Measurements from ENCODE around the gene TTC12.

The TTC12 gene

DNA sequence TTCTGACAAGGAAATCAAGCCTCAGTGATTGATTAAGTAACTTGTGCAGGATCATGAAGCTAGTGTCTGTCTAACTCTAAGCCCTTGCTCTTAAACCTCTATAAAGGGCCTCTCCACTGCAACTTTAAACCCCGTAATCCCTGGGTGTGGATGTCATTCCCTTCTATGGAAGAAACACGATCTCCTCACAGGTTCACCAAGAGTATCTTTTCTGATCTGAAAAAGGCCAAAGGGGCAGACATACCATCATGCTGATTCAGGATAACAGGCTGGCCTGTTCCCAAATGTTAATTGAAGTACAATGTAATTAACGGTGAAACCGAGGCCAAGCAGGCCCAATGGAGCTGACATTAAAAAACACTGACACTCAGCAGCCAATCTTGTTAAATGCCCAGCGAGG is 17.1 kb downstream of the TTC12 start:
- no peak for DNase-seq

DNA sequence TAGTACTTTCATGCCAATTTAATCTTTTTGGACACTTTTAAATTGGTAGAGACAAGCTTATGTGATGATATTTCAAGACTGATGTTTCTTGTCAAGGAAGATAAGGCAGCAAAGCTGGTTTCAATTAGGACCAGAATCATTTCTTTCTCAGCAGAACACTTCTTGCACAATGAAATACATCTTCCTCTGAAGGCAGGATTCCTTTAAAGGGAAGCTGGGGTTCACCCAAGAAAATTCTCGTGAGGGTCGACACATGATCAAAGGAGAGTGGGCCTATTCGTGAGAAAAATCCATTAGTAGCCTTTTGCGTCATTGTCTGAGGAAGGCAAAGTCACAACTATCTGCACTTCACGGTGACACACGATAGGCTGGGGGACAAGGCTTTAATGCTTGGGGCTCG is 17.6 kb downstream of the TTC12 start:
- no peak for DNase-seq

DNA sequence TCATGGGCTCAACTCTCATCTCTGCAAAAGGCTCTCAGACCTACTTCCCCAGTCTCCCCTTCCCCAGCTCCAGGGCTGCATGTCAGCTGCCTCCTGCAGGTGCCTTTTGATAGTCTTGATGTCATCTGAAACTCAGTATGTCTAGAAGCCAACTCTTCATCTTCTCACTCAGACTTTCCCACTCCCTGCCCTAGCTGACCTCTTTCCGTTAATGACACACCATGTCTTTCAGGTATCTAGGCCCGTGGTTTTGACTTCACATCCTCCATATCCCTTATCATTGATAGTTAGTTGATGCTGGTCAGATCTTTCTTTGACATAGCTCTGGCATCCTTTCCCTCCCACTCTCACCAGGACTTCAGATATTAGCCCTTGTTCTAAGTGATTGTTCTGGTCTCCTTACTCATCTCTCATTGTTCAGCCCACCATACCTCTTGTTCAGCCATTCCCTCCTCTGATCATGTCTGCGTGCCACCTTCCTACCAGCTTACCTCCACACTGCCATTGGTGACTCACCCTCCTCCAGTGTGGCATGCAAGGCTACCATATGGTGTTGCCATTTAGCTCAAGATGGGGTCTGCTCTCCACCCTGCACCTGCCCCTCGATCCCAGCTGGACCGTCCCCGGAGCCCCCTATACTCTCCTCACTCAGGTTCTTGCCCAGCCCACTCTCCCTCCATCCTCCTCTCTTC is 18.4 kb downstream of the TTC12 start:
- DNase-seq, result no peak

DNA sequence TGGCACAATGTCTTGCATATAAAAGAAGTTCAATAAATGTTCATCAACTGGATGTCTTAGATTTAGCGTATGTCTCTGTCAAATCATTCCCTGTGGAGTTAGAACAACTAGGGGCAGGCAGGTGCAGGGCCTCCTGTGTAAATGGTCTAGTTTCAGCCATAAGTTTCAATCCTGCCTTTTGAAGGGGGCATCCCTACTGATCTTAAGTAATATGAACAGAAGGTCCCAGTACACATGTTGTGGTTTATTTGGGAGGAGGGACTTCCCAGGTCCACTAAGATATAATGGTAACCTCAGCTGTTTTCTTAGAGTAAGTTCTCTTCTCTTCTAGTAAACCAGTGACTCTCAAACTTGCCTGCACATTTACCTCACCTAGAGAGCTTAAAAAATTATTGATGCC is 19.8 kb downstream of the TTC12 start:
- DNase-seq, result no peak

DNA sequence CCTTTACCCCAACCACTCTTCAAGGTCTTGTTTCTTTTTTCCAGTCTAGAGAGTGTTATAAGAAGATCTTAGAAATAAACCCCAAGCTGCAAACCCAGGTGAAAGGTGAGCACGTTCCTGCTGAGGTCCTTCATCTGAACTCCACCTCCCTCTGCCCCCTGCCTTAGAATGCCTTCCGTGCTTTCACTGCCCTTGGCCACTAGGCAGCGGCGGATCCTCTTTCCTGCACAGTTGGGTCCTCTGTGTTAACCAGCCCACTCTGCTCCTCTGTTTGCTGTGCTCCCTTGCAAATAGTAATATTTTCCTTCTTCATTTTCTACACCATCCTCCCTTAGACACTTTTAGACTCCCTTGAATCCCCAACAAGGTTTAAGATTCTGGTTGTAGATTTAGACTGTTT is 24.3 kb downstream of the TTC12 start:
- DNase-seq, result no peak

DNA sequence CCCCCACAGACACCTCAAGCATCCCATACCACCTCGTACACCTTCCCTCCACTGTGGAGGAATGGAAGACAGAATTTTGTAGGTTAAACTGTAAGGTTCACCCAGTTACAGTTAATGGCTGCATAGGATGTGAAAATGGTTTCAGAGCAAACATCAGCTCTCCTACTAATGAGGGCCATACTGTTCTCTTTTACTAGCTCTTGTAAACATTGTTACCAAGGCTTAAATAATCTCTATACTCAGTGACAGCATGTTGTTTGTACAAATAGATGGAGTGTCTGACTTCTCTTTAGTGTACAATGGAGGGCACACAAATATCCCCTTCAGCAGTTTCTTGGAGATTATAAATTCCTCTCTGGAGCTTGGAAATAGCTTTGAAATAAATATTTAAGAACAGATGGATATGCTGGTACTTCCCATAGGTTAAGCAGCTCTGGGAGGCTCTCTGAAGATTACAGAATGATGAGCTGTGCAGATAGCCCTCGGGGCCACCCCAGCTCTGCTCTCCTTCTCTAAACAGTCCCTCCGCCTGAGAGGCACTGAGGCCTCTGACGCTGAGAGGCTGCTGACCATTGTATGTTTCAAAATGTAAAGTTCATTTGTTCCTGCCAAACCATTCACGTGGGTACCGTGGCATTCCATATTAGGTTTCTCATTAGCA is 25.7 kb downstream of the TTC12 start:
- no peak for DNase-seq

DNA sequence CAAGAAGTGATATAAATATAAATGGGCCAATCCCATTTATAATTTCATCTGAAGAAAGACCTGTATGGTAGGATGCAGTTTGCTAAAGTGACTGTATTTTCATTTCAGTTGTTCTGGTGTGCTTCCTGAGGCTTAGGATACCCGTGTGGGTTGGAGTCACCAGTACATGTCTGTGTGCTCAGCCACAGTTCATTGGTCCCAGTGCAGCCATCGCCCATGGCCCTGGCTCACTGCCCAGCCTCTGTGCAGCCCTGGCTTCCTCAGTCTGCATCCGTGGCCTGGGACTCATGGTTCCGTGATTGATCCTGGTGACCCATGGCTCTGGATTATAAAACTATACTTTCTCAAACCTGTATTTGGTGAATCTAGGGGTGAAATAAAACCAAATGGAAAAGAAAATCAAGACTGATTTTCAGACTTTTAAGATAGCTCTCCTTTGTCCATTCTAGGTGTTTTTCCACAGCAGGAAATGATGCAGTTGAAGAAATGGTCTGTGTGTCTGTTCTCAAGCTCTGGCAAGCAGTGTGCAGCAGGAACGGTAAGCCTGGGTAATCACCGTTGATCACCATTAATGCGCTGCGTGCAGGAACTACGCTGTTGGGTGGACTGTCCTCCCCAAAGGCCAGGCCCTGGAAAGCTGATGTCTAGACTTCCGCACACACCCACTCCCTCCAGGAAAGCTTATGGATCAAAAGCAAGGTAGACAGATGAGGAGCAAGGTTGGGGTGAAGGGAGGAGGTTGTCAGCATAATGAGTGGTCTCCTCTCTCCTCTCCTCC is 27.2 kb downstream of the TTC12 start:
- no peak for DNase-seq

DNA sequence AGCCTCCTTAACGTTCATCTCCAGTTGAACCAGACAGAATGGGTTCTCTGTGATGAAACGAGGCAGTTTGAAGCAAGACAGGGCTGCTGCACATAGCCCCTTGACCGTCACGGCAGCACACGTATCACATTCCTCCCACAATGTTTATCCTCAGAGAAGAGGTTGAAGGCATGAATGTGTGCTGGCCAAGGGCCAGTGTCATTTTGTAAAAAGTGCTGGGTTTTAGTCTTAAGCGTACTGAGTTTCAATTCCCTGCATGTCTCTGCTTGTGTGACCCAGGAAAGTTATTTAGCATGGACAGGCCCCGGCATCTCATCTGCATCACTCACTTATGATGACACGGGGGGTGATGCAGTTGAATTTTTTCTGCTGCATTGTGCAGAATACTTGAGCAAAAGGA is 31.6 kb downstream of the TTC12 start:
- DNase-seq, result no peak

DNA sequence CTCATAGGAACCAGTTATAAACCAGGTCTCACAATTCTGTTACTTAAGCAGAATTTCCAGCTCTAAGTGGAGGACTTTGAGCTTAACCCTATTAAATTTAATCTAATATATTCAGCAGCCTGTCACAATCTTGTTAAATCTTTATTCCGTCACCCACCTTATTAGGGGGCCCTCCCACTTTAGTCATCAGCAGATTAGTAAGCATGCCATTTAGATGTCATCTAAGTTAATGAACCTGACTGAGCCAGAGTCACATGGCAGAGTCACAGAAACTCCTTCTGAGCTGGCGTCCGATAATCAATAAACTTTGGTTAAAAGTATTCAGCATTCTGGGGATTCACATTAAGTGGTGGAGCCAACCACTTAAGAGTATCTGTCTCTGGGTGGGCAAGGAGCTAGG is 35.1 kb downstream of the TTC12 start:
- DNase-seq, result no peak

DNA sequence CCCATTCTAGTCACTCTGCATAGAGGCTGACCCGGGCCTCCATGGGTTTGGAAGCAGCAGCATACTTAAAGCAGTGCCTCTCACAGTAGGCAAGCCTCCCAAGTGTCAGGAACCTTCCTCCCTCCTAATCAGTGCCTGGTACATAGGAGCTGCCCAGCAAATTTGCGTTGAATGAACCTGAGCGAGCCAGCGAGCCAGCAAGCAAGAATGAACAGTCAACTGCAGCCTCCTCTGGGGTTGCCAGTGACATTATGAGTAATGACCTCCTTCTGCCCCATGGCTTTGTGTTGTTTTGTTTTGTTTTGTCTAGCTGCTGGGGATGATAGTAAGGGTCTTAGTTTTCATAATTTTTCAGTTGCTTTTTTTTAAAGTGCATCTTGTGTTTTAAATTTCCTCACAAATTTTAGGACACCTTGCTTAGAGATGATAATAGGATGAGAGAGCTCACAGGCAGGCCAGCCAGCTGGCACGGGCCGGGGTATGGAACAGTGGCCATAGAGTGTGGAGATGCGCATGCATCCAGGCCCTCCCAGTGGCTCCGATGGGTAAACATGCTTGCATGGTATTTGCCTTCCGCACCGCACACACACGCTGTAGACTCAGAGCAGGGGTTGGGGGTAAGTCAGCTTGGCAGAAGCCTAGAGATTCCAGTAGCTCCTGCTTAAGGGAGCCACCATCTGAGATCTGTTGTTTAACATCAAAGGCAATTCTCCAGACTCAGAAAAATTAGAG is 36.1 kb downstream of the TTC12 start:
- no peak for DNase-seq

DNA sequence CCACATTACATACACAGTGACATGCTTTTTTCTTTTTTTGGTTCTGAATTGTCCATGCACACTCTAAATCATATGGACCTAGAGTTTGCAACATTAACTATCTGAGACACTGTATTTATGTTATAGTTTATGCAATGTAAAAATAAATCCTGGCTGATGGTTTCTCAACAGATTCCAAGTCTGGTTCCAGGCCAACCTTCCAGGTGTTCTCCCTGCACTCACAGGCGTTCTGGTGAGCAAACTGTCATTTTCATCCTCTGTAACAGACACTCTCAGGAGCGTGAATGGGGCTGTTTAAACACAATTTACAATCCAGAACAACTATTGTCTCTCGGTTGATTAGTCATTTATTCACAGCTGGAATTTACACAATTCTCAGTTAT is 36.7 kb downstream of the TTC12 start:
- no peak for DNase-seq

DNA sequence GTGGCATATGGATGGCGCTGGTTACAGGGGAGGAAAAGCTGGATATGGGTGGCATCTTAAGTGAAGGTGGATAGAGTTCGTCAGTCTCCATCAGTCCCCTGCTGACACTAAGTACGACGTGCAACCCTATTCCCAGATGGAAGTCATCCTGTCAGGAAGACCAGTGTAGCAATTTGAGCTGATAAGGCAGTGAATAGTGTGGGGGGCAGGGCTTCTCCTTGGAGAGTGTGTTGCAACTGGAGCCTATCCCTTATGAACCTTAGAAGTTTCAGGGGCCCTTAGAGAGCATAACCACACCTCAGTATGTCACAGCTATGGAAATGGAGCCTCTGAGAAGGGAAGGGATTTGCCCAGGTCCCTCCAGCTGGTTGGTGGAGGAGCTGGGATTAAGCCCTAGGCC is 37.1 kb downstream of the TTC12 start:
- no peak for DNase-seq

DNA sequence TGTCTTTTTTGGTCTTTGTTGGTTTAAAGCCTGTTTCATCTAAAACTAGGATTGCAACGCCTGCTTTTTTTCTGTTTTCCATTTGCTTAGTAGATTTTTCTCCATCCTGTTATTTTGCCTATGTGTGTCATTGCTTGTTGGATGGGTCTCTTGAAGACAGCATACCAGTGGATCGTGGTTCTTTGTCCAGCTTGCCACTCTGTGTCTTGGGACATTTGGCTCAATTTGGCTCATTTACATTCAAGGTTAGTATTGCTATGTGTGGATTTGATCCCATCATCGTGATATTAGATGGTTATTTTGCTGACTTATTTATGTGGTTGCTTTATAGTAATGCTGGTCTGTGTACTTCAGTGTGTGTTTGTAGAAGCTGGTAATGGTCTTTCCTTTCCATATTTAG is 41.8 kb downstream of the TTC12 start:
- no peak for DNase-seq

DNA sequence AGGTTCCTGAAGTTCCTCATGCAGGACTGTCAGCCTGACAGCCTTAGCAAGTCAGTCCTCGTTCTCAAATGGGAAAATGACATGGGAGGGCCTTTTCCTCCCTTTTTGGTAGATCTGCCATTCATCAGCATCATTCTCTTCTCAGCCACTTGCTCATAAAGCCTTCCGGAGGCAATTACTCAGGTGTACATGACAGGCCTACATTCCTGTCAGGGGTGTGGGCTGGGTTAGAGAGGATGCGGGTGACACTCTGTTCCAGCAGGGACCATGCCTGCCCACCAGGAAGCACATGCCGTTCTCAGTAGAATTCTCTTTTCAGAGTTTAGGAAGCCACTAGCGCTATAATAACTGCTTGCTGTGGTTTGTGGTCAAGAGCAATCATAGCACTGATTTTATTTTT is 49.0 kb downstream of the TTC12 start:
- DNase-seq, result no peak

DNA sequence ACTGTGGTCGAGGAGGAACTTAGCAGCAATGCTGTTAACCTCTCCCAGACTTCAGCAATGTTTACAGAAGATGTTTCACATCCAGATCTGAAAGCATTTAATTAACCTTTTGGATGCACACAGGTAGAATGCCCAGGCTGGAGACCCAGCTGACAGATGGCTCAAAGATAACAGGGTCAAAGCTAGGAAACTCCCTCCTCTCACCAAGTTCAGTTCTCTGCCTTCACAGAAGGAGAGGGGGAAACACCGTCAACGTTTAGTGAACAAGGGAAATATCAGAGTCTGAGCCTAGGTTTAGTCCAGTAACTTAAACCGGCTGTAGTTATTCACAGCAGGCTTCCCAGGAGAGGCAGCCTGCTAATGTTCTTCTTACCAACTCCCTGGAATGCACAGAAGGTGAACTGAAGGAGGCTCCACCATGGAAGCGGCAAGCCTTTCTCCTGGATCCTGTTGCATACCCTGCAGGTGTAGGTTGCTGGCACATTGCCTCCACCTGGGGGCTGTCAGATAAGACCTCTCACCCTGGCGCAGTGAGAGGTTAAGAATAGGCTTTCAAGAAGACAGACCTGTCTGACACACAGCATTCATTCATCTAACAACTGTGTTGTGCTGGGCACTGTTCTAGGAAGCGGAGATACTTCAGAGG is 49.7 kb downstream of the TTC12 start:
- DNase-seq, result no peak

DNA sequence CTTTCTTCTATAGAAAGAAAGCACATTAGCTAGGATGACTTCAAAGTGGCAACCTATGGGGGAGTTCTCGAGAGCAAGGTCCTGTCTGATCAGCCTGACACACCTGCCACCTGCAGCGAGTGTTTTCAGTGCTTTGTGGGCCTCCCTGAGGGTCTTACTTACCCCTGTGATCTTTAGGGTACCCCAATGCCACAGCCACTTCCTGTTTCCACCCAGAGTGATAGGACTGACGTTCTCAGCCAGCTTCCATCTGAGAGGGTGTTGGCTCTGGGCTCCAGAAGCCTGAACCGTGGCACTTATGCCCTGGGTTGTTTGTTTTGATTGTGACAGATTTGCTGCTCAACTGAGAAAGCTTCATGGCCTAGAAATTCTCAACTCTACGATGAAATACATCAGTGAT is 51.5 kb downstream of the TTC12 start:
- no peak for DNase-seq

DNA sequence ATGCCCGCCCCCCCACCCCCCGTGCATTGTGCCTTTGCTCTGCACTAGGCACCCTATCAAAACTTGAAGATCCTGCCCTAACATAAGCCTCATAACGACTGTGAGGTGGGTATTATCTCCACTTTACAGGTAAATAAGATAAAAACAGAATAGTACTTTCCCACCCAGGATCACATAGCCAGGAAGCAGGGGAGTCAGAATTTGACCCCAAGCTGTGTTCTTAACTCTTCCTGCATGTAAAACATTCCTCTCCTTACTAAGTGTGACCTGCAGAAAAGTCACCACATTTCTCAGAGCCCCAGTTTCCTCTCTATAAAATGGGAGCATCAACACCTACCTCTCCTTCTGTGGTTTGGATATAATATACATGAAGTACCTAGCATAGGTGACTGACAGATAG is 55.0 kb downstream of the TTC12 start:
- no peak for DNase-seq

DNA sequence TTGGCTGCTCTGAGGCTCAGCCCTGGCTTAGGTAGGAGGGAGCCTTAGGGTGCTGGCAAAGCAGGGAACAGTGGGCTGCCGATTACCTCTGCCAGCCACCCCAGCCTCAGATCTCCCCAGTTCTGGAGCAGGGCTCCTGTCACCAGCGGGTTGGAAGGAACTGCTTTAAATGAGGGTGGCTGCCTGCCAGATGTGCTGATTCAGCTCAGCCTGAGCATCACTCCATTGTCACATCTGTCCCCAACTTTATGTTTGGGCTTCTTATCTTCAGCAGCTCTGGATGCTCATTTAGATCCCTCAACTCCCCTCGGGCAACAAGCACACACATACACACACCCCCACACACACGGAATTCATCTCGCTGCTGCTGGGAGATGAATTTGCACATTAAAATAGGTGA is 56.3 kb downstream of the TTC12 start:
- no peak for DNase-seq

DNA sequence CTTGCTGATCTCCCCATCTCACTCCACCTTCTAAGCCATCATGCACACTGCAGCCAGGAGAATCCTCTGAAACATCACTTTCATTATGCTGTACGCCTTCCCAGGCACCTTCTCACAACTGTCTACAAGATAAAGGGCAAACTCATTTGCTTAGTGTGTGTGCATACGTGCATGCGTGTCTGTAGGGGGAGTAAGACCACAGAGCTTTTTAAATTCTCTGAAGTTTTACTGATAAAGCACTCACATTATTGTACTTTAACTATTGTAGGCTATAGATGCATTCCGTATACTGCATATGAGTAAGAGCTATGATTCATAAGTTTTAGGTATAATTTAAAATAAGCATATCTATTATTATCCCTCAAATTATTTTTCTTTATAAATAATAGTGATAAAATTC is 57.9 kb downstream of the TTC12 start:
- DNase-seq, result no peak

DNA sequence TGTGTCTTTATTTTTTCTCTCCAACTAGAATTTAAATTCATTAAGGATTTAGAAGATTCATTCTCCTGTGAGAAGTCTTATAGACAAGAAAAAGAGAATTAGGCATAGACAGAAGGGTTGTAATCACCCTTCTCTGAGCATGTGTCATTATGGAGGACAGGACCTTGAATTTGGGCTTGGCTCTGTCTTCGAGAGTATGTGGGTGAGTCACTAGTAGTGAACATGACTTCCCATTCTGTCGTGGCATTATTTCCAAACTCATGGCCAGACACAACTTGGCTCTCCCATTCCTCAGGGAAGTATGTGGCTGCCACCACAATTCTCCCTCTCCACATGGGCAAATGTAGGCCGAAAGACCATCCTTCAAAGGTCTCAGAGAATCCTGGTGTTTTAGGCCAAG is 58.9 kb downstream of the TTC12 start:
- no peak for DNase-seq

DNA sequence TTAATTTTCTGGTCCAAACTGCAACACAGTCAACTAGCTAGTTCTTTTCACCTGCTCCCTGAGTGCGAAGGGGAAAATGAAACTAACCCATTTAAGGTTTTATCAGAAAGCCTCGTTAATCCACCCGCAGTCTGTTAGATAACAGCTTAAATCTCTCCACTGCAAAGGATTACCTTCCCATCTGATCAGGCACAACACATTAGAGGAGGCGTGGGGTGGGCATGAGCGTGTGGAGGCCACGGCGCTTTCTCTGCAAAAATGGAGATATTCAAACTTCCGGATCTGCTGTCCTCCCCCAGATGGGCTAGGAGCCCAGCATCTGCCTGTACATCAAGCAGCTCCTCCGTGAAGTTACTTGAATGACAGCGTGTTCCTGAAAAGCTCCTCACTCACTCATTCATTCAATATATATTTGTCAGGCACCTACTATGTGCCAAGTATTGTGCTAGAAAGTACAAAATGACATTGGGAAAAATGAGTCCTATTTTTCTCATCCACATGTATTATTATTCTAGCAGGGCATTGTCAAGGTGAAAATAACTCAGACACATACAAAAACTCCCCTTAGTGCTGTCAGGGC is 59.7 kb downstream of the TTC12 start:
- no peak for DNase-seq

DNA sequence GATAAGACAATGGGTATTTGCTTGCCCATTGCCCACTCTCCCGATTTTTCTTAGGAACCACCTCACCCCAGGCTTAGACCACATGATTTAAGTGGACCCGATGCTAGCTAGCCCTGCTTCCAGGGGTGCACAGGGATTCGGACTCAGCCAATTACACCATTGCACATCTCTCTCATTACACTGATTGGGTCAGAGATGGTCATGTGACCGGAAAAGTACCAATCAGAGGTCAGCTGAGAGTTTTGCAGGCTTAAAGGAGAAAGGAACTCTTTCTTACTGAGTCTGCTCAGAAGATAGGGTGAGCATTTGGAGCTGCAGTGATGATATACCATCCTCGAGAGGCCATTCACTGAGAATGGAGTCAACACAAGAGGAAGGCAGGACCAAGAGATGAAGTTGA is 61.0 kb downstream of the TTC12 start:
- no peak for DNase-seq

DNA sequence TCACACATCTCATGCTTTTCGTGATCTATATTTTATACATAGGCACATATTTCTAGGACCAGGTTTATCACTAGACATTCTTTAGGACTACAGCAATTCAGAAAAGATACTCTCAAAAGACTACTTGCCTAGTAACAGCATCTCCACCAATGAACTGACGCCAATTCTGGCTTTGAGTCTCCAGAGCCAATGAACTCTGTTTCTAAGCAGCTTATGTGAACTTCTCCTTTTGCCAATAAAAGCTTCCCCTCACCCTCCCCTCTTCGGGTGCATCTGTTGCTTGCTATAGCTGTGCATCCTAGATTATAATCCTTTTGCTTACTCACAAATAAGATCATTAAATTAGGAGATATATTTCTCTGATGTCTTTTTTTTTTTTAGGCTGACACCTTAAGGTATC is 61.8 kb downstream of the TTC12 start:
- DNase-seq, result no peak
